Activated CD4-positive, alpha-beta T cell treated with anti-CD3 and anti-CD28 coated beads, Interleukin-2, amount 50 U/mL, for 24 hours (primary cell): Measurements from ENCODE around the gene ARID5A.

Source experiments
- DNase-seq, 2 donors: peaks; one replicate each; pipeline ENCODE4 v3.0.0-alpha.2; 2020; ENCODE audit warnings: low read depth in 1 of 2, low spot score in 1 of 2

Gene ARID5A

GRCh38 chr2:96506907-96507240 is 29.7 kb upstream of the ARID5A start:
- DNase-seq = no peak

GRCh38 chr2:96507957-96508520 is 28.5 kb upstream of the ARID5A start:
- DNase-seq = peak; percentile 78 to 86

GRCh38 chr2:96508521-96509113 is 27.9 kb upstream of the ARID5A start:
- DNase-seq = no peak

GRCh38 chr2:96509114-96509846 is 27.3 kb upstream of the ARID5A start:
- DNase-seq = peak; percentile 49 to 52

GRCh38 chr2:96509847-96510230 is 26.7 kb upstream of the ARID5A start:
- no peak for DNase-seq

- DNase-seq = no peak
These were observed 25.5 kb upstream of the ARID5A start for GRCh38 chr2:96510931-96511595.

- no peak for DNase-seq
These were observed 24.7 kb upstream of the ARID5A start for GRCh38 chr2:96511851-96512250.

- DNase-seq = no peak
These were observed 24.2 kb upstream of the ARID5A start for GRCh38 chr2:96512341-96512740.

GRCh38 chr2:96514521-96514920 is 22.0 kb upstream of the ARID5A start:
- no peak for DNase-seq

- DNase-seq = no peak
These were observed 19.5 kb upstream of the ARID5A start for GRCh38 chr2:96517079-96517478.

- no peak for DNase-seq
These were observed 16.3 kb upstream of the ARID5A start for GRCh38 chr2:96520231-96520630.

GRCh38 chr2:96520697-96521096 is 15.9 kb upstream of the ARID5A start:
- DNase-seq = no peak

GRCh38 chr2:96521219-96521618 is 15.3 kb upstream of the ARID5A start:
- DNase-seq = no peak

- DNase-seq = no peak
These were observed 14.0 kb upstream of the ARID5A start for GRCh38 chr2:96522304-96523203.

- no peak for DNase-seq
These were observed 12.7 kb upstream of the ARID5A start for GRCh38 chr2:96523659-96524481.

- no peak for DNase-seq
These were observed 11.9 kb upstream of the ARID5A start for GRCh38 chr2:96524482-96525210.

- DNase-seq = no peak
These were observed 11.4 kb upstream of the ARID5A start for GRCh38 chr2:96525211-96525507.

- DNase-seq = no peak
These were observed 10.4 kb upstream of the ARID5A start for GRCh38 chr2:96526101-96526591.

GRCh38 chr2:96526615-96527285 is 9.8 kb upstream of the ARID5A start:
- DNase-seq = no peak
